Measurements from ENCODE around the gene OGFOD3. TPM values are rescaled to one million over a fixed set of nuclear protein-coding genes. Genes with fewer than 3 reads are reported as not detected.
A peak's percentile ranks its signal among the peaks of the same experiment; 100 is the strongest.

Gene OGFOD3
- total RNA-seq, 1 experiment from 2014 or later: 29.3 TPM

DNA sequence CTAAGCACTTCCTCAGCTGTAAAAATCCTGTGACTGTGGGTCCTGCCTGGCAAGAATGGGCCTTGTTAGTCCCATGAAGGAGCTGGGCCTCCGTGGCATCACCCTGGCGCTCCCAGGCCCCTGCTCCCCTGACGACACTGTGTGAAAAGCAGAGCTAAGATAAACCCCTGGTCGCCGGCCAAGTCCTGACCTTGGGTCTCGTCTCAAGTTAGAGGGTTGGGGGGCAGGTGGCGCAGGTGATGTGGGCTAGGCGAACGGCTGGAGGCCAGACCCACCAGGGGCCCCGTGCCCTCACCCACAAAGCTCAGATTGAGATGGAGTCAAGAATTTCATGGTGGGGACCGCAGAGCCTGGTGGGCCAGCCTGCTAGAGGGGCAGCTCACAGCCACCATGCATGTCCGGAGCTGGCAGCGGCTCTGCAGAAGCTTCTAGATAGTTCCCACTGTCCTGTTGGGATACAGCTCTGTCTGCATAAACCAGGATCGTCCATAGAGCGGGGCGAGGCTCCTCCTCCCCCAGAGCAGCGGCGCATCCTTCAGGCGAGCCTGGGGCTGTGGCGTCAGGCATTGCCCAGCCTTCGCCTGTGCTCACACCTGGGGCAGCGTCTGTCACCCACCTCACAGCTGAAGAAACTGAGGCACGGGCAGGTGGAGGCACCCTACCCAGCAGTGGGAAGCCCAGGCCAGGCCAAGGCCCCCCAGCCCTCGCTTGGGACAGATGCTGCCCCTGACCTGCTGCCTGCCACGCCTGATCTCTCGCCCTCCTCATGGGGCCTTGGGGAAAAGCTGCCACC is 20.2 kb upstream of the OGFOD3 start:
- in situ Hi-C loops (cut with HindIII; ENCODE audit: low pct_unique_long_range_greater_than_20kb, low sequenced_read_pairs): no loop called here
- no peak for DNase-seq (ENCODE audit: low read depth, low spot score)

GRCh38 chr17:82437325-82437668 is 18.9 kb upstream of the OGFOD3 start:
- in situ Hi-C loops (cut with HindIII; ENCODE audit: low pct_unique_long_range_greater_than_20kb, low sequenced_read_pairs): no loop called here
- DNase-seq (ENCODE audit: low read depth, low spot score): no peak

DNA sequence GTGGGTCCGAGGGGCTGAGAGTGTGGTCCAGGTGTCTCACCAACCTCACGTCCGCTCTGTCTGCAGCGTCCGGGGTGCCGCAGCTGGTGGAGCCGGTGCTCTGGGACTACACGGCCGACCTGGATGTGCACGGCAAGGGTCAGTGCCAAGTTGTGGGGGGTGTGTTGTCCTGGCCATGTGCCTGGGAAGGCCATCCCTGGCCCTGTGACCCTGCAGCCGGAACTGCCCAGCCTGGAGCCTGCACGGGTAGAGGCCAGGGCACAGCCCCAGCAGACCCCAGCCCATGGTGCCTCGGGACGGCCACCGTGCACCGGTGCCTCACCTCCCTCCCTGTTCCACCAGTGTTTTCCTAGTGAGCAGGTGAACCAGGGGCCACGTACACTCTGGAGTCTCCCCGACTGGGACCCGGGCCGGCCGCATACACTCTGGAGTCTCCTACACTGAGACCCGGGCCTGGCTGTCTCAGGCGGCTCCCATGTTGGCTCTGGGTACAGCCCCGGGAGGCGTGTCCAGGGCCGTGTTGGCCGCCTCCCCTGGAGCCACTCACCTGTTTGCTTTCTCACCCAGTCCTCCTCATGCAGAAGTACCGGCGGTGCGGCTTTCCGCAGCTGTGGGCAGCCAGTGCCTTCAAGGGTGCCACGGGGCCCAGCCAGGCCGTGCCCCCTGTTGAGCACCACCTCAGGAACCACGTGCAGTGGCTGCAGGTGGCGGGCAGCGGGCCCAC is 18.4 kb upstream of the OGFOD3 start:
- no peak for DNase-seq (ENCODE audit: low read depth, low spot score)
- in situ Hi-C loops (cut with HindIII; ENCODE audit: low pct_unique_long_range_greater_than_20kb, low sequenced_read_pairs): no loop called here

DNA sequence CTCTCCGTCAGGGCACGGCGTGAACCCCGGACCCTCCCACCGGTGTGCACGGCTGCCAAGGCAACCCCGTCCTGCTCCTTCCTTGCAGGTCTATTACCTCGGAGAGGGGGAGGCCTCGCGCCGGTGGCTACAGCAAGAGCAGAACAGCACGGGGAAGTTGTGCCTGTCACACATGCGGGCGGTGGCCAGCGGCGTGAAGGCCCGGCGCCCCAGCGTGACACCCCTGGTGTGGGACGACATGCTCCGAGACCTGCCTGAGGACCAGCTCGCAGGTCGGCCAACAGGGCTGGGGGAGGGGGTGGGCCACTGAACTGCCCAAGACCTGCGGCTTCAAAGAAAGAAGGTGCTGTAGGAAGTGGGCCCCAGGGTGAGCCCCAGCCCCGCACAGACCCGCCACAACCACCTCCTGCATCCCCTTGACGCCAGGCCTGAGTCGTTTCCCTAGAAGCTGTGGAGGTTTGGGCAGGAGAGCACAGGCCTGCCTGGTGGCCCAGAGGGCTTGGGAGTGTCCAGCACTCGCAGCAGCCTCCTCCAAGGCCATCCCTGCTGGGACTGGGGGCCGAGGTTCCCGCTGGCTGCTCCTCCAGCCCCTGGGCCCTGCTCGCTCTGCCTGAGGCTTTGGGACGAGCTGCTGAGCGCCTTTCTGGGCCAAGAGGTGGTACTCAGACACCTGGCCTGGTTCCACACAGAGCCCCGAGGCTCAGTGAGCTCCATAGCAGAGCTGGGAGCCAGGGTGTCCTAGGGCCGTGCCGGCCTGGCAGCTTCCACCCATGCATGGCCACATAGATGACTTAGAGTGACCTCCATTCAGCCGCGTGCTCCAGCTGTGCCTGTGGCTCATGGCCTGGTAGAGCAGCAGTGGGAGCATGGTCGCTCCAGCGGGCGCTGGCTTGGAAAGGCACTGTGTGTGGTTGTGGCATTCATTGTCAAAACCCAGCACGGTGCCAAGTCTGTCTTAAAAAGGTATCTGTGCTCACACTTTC is 17.5 kb upstream of the OGFOD3 start:
- DNase-seq (ENCODE audit: low read depth, low spot score): no peak
- in situ Hi-C loops (cut with HindIII; ENCODE audit: low pct_unique_long_range_greater_than_20kb, low sequenced_read_pairs): no loop called here

GRCh38 chr17:82435103-82435502 is 16.7 kb upstream of the OGFOD3 start:
- no peak for DNase-seq (ENCODE audit: low read depth, low spot score)
- in situ Hi-C loops (cut with HindIII; ENCODE audit: low pct_unique_long_range_greater_than_20kb, low sequenced_read_pairs): no loop called here

- in situ Hi-C loops (cut with HindIII; ENCODE audit: low pct_unique_long_range_greater_than_20kb, low sequenced_read_pairs): no loop called here
- DNase-seq (ENCODE audit: low read depth, low spot score): no peak
Measured at GRCh38 chr17:82434216-82434565, 15.8 kb upstream of the OGFOD3 start.

GRCh38 chr17:82433560-82434215 is 15.3 kb upstream of the OGFOD3 start:
- DNase-seq (ENCODE audit: low read depth, low spot score): no peak
- in situ Hi-C loops (cut with HindIII; ENCODE audit: low pct_unique_long_range_greater_than_20kb, low sequenced_read_pairs): no loop called here

DNA sequence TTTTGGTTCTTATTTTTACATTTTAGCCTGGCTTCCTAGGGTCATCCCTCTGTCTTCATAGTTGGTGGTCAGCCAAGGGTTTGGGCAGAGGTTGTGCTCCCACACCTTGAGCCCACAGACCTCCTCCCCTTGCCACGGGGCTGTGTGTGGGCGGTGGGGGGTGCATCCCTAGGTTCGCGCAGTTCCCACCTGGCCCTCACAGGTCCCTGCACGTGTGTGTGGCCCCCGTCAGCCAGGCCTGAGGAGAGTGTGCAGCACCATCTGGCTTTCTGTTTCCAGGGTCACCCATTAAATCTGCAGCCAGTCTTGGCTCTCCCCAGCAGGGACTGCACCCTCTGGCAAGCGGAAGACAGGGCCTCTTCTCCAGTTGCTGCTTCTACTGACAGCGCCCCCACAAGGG is 13.6 kb upstream of the OGFOD3 start:
- in situ Hi-C loops (cut with HindIII; ENCODE audit: low pct_unique_long_range_greater_than_20kb, low sequenced_read_pairs): no loop called here
- no peak for DNase-seq (ENCODE audit: low read depth, low spot score)

- in situ Hi-C loops (cut with HindIII; ENCODE audit: low pct_unique_long_range_greater_than_20kb, low sequenced_read_pairs): no loop called here
- no peak for DNase-seq (ENCODE audit: low read depth, low spot score)
Measured at GRCh38 chr17:82429824-82430223, 11.4 kb upstream of the OGFOD3 start.

DNA sequence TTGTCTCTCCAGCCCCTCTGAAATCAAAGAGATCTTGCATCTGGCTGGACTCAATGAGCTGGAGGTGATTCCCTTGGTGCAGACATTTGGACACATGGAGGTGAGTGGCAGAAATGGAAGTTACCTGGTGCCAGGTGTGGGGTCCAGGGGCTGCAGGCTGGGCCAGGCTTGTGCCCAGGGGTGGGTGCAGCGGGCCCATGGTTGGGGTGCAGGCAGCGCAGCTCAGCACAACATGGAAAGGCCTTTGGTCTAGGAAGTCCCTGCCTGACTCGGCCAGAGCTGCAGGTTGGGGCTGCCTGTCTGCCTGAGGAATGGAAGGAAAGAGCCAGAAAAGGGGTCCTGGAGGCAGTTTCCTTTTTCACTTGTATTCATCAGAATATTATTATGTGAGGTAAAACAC is 10.2 kb upstream of the OGFOD3 start:
- in situ Hi-C loops (cut with HindIII; ENCODE audit: low pct_unique_long_range_greater_than_20kb, low sequenced_read_pairs): no loop called here
- no peak for DNase-seq (ENCODE audit: low read depth, low spot score)

- no peak for DNase-seq (ENCODE audit: low read depth, low spot score)
- in situ Hi-C loops (cut with HindIII; ENCODE audit: low pct_unique_long_range_greater_than_20kb, low sequenced_read_pairs): no loop called here
Measured at GRCh38 chr17:82424863-82425159, 6.4 kb upstream of the OGFOD3 start.

- in situ Hi-C loops (cut with HindIII; ENCODE audit: low pct_unique_long_range_greater_than_20kb, low sequenced_read_pairs): no loop called here
- peak; percentile 45 for DNase-seq (ENCODE audit: low read depth, low spot score)
Measured at GRCh38 chr17:82424001-82424862, 5.8 kb upstream of the OGFOD3 start.

DNA sequence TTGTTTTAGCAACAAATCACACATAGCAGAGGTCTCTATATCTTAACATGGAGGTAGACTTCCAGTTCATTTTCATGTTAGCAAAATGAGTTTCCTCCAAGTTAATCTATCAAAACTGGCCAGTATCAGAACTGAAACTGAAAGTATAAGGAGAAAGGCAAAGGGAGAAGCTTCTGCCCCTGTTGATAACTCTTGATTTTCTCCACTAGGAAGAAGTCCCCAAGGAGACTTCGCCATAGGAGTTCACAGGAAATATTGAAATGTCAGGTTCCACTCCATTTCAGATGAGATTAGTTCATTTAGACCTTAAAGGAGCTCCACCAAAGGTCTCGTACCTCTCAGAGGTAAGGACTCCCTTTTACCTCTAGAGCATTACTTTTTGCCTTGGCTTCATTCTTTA is 1.2 kb upstream of the OGFOD3 start:
- in situ Hi-C loops (cut with HindIII; ENCODE audit: low pct_unique_long_range_greater_than_20kb, low sequenced_read_pairs): no loop called here

GRCh38 chr17:82416771-82417170 is 1.6 kb downstream of the OGFOD3 start:
- DNase-seq (ENCODE audit: low read depth, low spot score): peak; percentile 13
- in situ Hi-C loops (cut with HindIII; ENCODE audit: low pct_unique_long_range_greater_than_20kb, low sequenced_read_pairs): no loop called here

More for the DNA sequence above, 1.2 kb upstream of the OGFOD3 start:
- DNase-seq (ENCODE audit: low read depth, low spot score): no peak

DNA sequence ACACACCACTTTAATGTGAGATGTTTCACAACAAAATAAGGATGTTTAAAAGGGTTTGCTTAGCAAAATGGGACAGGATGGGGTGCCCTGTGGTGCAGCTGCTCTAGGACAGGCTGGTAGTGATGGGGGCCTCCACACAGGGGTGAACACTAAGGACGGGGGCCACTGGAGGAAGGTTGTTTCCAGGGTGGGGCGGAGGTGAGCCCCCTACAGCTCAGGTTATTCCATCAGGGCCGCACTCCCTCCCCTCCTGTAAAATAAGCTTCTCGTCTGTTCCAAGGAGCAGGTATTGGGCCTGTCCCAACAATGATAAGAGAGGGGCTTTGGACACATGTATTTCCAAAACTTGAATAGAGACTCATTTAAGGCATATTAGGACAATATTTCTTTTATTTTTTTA is 2.1 kb downstream of the OGFOD3 start:
- no peak for DNase-seq (ENCODE audit: low read depth, low spot score)
- in situ Hi-C loops (cut with HindIII; ENCODE audit: low pct_unique_long_range_greater_than_20kb, low sequenced_read_pairs): no loop called here

- in situ Hi-C loops (cut with HindIII; ENCODE audit: low pct_unique_long_range_greater_than_20kb, low sequenced_read_pairs): no loop called here
- no peak for DNase-seq (ENCODE audit: low read depth, low spot score)
Measured at GRCh38 chr17:82415786-82416185, 2.6 kb downstream of the OGFOD3 start.

DNA sequence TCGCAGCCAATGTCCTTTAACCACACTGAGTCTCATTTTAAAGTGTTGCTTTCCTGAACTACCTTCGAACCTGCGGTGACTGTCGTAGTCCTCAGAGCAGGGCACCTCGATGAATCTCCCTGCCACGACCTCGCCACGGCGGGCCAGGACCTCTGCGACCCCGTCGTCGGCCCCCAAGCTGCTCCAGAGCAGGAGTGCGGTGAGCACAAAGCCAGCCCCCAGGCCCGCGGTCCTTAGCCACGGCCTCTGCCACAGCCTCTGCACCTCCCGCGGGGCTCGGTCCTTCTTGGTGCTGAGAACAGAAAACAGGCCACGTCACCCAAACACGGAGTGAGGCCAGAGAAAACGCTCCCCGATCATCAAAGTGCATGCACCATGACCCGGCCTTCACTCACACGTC is 3.0 kb downstream of the OGFOD3 start:
- in situ Hi-C loops (cut with HindIII; ENCODE audit: low pct_unique_long_range_greater_than_20kb, low sequenced_read_pairs): no loop called here
- DNase-seq (ENCODE audit: low read depth, low spot score): no peak
